ENCODE data around the gene LYZL6. TPM values are rescaled to one million over a fixed set of nuclear protein-coding genes. Genes with fewer than 3 reads are reported as not detected.

Gene LYZL6, protein sequence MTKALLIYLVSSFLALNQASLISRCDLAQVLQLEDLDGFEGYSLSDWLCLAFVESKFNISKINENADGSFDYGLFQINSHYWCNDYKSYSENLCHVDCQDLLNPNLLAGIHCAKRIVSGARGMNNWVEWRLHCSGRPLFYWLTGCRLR
- not detected for polyA plus RNA-seq
- long read RNA-seq, donor 1 = 0 reads
- long read RNA-seq, donor 2 = 0 reads
- long read RNA-seq, donor 3 = 0 reads
- long read RNA-seq, donor 4 = 0 reads
- long read RNA-seq, donor 5 = 0 reads
- long read RNA-seq, donor 6 = 0 reads
- long read RNA-seq, donor 7 = 0 reads
- long read RNA-seq, donor 8 = 0 reads
- long read RNA-seq, donor 9 = 0 reads
- long read RNA-seq, donor 10 = 0 reads
- long read RNA-seq, donor 11 = 0 reads

DNA sequence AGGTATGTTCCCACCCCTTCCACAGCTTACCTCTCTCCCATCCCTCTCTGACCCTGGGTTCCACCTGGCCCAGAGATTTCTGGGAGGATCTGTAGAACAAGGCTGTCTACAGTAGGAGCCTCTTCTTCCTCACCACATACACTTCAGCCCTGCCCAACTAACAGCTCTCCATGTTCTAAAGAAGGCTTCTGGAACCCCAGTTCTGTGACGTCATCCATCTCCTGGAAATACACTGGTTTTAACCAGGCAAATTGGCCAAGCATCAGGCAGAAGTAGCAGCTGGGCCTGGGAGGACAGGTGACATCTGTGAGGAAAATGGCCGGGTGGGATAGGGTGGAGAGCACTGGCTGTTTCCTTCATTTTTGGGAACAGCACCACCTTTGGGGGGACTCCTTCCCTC, at the start of gene LYZL6:
Gene LYZL6 (minus strand): TSS at position 177 of the 400 bp plus-strand sequence. CDS start 4,357 bp downstream, outside the sequence.
- H3K4me3 ChIP-seq (ENCODE audit: low read length) = no peak within 1 kb of the TSS
- peak within 1 kb of the TSS; percentile 56 for H3K27ac ChIP-seq (ENCODE audit: low read length)
- H3K36me3 ChIP-seq (ENCODE audit: control insufficient read depth, insufficient read depth, low read length) = no peaks in the 10 kb centered on the region
- WGBS (ENCODE audit: insufficient coverage, low lambda C conversion rate) = no CpG with 5 or more reads among the region's 2 CpGs
- no peak for DNase-seq
- peaks cover 21% of the 10 kb centered on the region for H3K4me1 ChIP-seq (ENCODE audit: control insufficient read depth, insufficient read depth, low read length)
- H3K27me3 ChIP-seq (ENCODE audit: control insufficient read depth, insufficient read depth, low read length) = no peaks in the 10 kb centered on the region
- H3K9me3 ChIP-seq (ENCODE audit: control insufficient read depth, low read depth, low read length) = no peaks in the 10 kb centered on the region

GRCh38 chr17:35991075-35991474, 47.6 kb upstream of the LYZL6 start:
- peak; percentile 83 to 91 for DNase-seq
- no peaks in the 10 kb centered on the region for H3K27me3 ChIP-seq (ENCODE audit: control insufficient read depth, insufficient read depth, low read length)
- 13% methylated on average over 1 of the region's 2 CpGs for WGBS (ENCODE audit: insufficient coverage, low lambda C conversion rate)

GRCh38 chr17:35988164-35988563, 44.7 kb upstream of the LYZL6 start:
- Histone ChIP-seq H3K27ac (ENCODE audit: low read length) (no peak overlapping the region), H3K27me3 (ENCODE audit: control insufficient read depth, insufficient read depth, low read length) (no peaks in the 10 kb centered on the region), H3K36me3 (ENCODE audit: control insufficient read depth, insufficient read depth, low read length) (peaks cover 21% of the 10 kb centered on the region), H3K4me1 (ENCODE audit: control insufficient read depth, insufficient read depth, low read length) (peaks cover 17% of the 10 kb centered on the region), H3K9me3 (ENCODE audit: control insufficient read depth, low read depth, low read length) (no peaks in the 10 kb centered on the region), H3K4me3 (ENCODE audit: low read length) (no peak overlapping the region)
- DNase-seq = no peak

More at GRCh38 chr17:35991075-35991474, 47.6 kb upstream of the LYZL6 start:
- peaks cover 7% of the 10 kb centered on the region for H3K36me3 ChIP-seq (ENCODE audit: control insufficient read depth, insufficient read depth, low read length)
- no peak overlapping the region for H3K4me3 ChIP-seq (ENCODE audit: low read length)
- peaks cover 17% of the 10 kb centered on the region for H3K4me1 ChIP-seq (ENCODE audit: control insufficient read depth, insufficient read depth, low read length)
- H3K27ac ChIP-seq (ENCODE audit: low read length) = peak overlapping the region; percentile 91
- H3K9me3 ChIP-seq (ENCODE audit: control insufficient read depth, low read depth, low read length) = no peaks in the 10 kb centered on the region

DNA sequence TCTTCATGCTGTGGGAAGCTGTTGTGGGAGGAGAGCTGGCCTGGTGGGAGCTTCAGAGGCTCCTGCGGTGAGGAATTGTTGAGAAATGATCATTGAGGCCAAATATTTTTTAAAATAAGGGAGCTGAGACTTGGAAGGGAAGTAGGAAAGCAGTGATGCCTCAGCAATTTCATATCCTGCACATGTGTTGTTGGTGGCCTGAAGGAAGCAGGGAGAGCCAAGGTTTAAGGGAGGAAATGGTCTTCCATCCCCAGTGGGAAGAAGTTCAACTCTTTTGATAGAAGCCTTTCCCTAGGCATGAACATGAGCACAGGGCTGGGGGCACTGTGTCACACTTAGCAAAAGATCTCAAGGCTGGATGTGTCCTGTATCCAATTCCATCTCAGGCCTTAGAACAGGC, 43.1 kb upstream of the LYZL6 start, which contains the start of gene CCL14:
Gene CCL14 (minus strand): TSS at position 87 of the 400 bp plus-strand sequence. CDS start 80 bp downstream, at position 7.
- H3K4me3 ChIP-seq (ENCODE audit: low read length) = no peak within 1 kb of the TSS
- WGBS (ENCODE audit: insufficient coverage, low lambda C conversion rate) = no CpG with 5 or more reads among the region's 1 CpG
- no peak within 1 kb of the TSS for H3K27ac ChIP-seq (ENCODE audit: low read length)
- H3K36me3 ChIP-seq (ENCODE audit: control insufficient read depth, insufficient read depth, low read length) = peaks cover 18% of the 10 kb centered on the region
- no peaks in the 10 kb centered on the region for H3K27me3 ChIP-seq (ENCODE audit: control insufficient read depth, insufficient read depth, low read length)
- peaks cover 16% of the 10 kb centered on the region for H3K4me1 ChIP-seq (ENCODE audit: control insufficient read depth, insufficient read depth, low read length)
- no peak for DNase-seq
- no peaks in the 10 kb centered on the region for H3K9me3 ChIP-seq (ENCODE audit: control insufficient read depth, low read depth, low read length)

DNA sequence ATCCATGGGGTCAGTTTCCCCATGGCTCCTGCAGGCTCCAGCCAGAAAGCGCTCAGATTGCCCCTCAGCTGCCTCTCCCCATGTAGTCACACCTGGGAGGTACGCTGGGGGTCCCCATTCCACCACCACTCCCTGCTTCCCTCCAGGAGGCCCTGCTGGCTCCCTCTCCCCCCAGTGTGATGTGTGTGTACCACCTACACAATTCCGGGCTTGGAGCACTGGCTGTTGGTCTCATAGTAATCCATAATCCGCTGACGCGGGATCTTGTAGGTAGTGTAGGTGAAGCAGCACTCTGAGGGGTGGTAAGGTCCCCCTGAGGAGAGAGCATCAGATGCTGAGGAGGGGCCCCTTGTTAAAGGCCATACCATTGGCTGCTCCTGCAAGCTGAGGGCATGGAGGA, 40.6 kb upstream of the LYZL6 start:
- Histone ChIP-seq H3K27ac (ENCODE audit: low read length) (no peak overlapping the region), H3K36me3 (ENCODE audit: control insufficient read depth, insufficient read depth, low read length) (peaks cover 15% of the 10 kb centered on the region), H3K9me3 (ENCODE audit: control insufficient read depth, low read depth, low read length) (no peaks in the 10 kb centered on the region), H3K4me3 (ENCODE audit: low read length) (no peak overlapping the region), H3K4me1 (ENCODE audit: control insufficient read depth, insufficient read depth, low read length) (peaks cover 18% of the 10 kb centered on the region), H3K27me3 (ENCODE audit: control insufficient read depth, insufficient read depth, low read length) (no peaks in the 10 kb centered on the region)
- WGBS (ENCODE audit: insufficient coverage, low lambda C conversion rate) = no CpG with 5 or more reads among the region's 6 CpGs
- DNase-seq = no peak

DNA sequence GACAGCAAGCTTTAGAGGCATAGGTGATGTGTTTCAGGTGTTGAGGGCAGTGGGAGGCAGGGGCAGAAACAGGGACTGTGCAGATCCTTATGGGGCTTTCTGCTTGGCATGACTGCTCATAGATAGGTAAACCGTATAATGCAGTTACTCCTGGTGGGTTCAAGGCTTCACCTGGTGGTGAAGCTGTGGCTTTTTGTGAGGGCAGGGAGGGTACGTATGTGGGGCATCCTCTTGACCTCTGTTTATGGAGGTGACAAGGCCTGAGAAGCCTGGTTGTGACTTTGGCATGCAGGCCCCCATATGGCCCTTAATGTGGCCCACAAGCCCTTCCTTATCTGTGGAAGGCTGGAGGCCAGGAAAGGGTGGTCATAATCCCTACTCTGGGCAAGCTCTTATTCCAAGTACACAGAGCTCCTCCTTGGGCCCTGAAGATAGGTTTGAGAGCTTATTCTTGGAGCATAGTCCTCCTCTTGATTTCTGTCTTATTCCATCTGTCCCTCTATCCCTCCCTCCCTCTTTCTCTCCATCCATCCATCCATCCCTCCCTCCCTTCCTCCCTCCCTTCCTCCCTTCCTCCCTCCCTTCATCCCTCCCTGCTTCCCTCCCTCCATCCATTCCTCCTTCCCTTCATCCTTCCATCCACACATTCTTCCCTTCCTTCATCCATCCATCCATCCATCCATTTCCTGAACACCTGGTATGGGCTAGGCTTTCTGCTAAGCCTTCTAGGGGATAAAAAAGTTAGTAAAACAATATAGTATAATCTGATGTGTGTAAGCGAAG, 39.1 kb upstream of the LYZL6 start:
- 100% methylated on average over 1 of the region's 3 CpGs for WGBS (ENCODE audit: insufficient coverage, low lambda C conversion rate)
- Histone ChIP-seq H3K36me3 (ENCODE audit: control insufficient read depth, insufficient read depth, low read length) (peaks cover 15% of the 10 kb centered on the region), H3K4me3 (ENCODE audit: low read length) (no peak overlapping the region), H3K4me1 (ENCODE audit: control insufficient read depth, insufficient read depth, low read length) (peaks cover 18% of the 10 kb centered on the region), H3K9me3 (ENCODE audit: control insufficient read depth, low read depth, low read length) (no peaks in the 10 kb centered on the region), H3K27me3 (ENCODE audit: control insufficient read depth, insufficient read depth, low read length) (no peaks in the 10 kb centered on the region), H3K27ac (ENCODE audit: low read length) (peak overlapping the region; percentile 44)
- DNase-seq = no peak

DNA sequence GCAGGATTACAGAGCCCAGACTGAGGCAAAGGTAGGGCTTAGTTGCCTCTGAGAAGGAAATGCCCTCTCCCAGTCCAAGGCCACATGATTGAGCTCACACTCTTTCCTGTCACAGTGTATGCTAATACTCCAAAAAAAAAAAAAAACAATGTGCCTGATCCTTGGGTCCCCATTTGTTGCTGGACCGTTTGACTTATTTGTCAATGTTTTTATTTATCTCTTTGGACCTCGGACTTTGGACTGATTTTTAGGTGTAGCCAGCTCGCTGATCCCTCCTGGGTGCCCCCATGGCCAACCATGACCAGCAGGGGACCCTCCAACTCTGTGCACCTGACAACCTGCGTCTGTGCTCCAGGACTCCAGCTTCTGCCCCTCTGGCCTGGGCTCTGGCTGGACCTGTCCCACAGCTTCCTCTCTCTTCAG, 38.4 kb upstream of the LYZL6 start:
- H3K27ac ChIP-seq (ENCODE audit: low read length) = peak overlapping the region; percentile 44
- peaks cover 18% of the 10 kb centered on the region for H3K4me1 ChIP-seq (ENCODE audit: control insufficient read depth, insufficient read depth, low read length)
- no peaks in the 10 kb centered on the region for H3K9me3 ChIP-seq (ENCODE audit: control insufficient read depth, low read depth, low read length)
- peak; percentile 66 to 84 for DNase-seq
- no peaks in the 10 kb centered on the region for H3K27me3 ChIP-seq (ENCODE audit: control insufficient read depth, insufficient read depth, low read length)
- no peak overlapping the region for H3K4me3 ChIP-seq (ENCODE audit: low read length)
- H3K36me3 ChIP-seq (ENCODE audit: control insufficient read depth, insufficient read depth, low read length) = peaks cover 15% of the 10 kb centered on the region
- WGBS (ENCODE audit: insufficient coverage, low lambda C conversion rate) = no CpG with 5 or more reads among the region's 4 CpGs

DNA sequence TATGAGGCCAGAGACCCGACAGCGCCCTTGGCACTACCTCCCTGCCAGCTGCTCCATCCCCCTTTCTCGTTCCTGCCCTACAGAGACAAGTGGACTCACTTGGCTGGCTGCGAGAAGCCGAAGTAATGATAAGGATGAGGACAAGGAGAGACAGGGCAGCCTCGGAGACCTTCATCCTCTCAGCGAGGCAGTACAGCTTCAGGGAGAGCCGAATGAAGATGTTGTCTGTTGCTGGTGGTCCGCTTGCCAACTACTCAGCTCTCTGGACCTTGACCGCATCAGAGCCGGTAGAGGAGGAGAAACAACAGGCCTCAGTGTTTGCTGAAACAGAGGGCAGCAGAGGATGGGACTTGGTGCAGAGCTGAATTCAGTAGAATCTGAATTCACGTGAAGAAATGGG, 37.7 kb upstream of the LYZL6 start, which contains the start of gene CCL16:
Gene CCL16 (minus strand): TSS at position 252 of the 400 bp plus-strand sequence. CDS start 77 bp downstream, at position 175.
- Histone ChIP-seq H3K4me1 (ENCODE audit: control insufficient read depth, insufficient read depth, low read length) (peaks cover 18% of the 10 kb centered on the region), H3K36me3 (ENCODE audit: control insufficient read depth, insufficient read depth, low read length) (peaks cover 15% of the 10 kb centered on the region), H3K4me3 (ENCODE audit: low read length) (no peak within 1 kb of the TSS), H3K9me3 (ENCODE audit: control insufficient read depth, low read depth, low read length) (no peaks in the 10 kb centered on the region), H3K27me3 (ENCODE audit: control insufficient read depth, insufficient read depth, low read length) (no peaks in the 10 kb centered on the region), H3K27ac (ENCODE audit: low read length) (peak within 1 kb of the TSS; percentile 44)
- DNase-seq = no peak
- no CpG with 5 or more reads among the region's 12 CpGs for WGBS (ENCODE audit: insufficient coverage, low lambda C conversion rate)

DNA sequence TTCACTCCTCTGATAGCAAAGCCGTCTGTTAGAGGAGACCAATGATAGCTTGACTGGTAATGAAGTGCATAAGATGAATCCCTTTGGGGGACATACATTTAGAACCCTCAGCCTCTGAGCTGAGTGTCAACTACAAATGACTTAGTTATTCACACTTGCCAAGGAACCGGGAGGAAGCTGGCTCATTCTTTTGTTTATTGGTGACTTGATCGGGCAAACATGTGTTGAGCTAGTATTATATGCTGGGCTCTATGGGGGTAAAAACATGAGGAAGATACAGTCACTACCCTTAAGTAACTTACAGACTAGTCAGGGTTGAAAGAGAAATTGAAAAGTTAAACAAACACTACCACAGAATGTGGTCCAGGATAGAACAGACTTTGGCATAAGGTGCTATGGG, 34.8 kb upstream of the LYZL6 start:
- Histone ChIP-seq H3K27ac (ENCODE audit: low read length) (no peak overlapping the region), H3K9me3 (ENCODE audit: control insufficient read depth, low read depth, low read length) (no peaks in the 10 kb centered on the region), H3K36me3 (ENCODE audit: control insufficient read depth, insufficient read depth, low read length) (no peaks in the 10 kb centered on the region), H3K4me1 (ENCODE audit: control insufficient read depth, insufficient read depth, low read length) (peaks cover 37% of the 10 kb centered on the region), H3K4me3 (ENCODE audit: low read length) (no peak overlapping the region), H3K27me3 (ENCODE audit: control insufficient read depth, insufficient read depth, low read length) (no peaks in the 10 kb centered on the region)
- no peak for DNase-seq
- WGBS (ENCODE audit: insufficient coverage, low lambda C conversion rate) = no CpG with 5 or more reads among the region's 3 CpGs

DNA sequence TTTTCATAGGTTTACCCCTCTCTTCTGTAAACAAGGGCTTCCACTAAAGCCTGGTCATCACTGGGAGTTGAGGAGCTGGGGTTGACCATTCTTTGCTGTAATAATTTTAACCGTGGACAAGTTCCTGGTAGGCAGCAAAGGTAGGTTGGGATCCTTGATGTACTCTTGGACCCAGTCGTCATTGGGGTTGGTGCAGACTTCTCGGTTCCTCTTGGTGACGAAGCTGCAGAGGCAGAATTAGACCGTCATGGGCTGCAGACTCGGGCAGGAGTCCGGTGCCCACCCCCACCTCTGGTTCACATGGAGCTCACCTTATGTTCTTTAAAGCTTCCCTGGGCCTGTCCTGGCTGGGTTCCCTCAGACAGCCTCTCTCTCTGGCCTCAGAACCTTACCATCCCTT, 34.0 kb upstream of the LYZL6 start:
- no peaks in the 10 kb centered on the region for H3K27me3 ChIP-seq (ENCODE audit: control insufficient read depth, insufficient read depth, low read length)
- H3K27ac ChIP-seq (ENCODE audit: low read length) = no peak overlapping the region
- DNase-seq = no peak
- H3K4me1 ChIP-seq (ENCODE audit: control insufficient read depth, insufficient read depth, low read length) = peaks cover 45% of the 10 kb centered on the region
- no peak overlapping the region for H3K4me3 ChIP-seq (ENCODE audit: low read length)
- no peaks in the 10 kb centered on the region for H3K36me3 ChIP-seq (ENCODE audit: control insufficient read depth, insufficient read depth, low read length)
- no CpG with 5 or more reads among the region's 7 CpGs for WGBS (ENCODE audit: insufficient coverage, low lambda C conversion rate)
- H3K9me3 ChIP-seq (ENCODE audit: control insufficient read depth, low read depth, low read length) = no peaks in the 10 kb centered on the region

Measured in large intestine (tissue), 12 donors.